NCI-H1092 treated with DMSO at 0.1 percent for 48 hours (cell line): Measurements from ENCODE around the gene CPM.
A peak's percentile ranks its signal among the peaks of the same experiment; 100 is the strongest.

Source experiments
- DNase-seq: peaks from one replicate; lab custom pipeline; 2025; lab: John Stamatoyannopoulos, UW

CPM gene

GRCh38 chr12:68956466-68956865 is 23.5 kb upstream of the CPM start:
- no peak for DNase-seq

DNA sequence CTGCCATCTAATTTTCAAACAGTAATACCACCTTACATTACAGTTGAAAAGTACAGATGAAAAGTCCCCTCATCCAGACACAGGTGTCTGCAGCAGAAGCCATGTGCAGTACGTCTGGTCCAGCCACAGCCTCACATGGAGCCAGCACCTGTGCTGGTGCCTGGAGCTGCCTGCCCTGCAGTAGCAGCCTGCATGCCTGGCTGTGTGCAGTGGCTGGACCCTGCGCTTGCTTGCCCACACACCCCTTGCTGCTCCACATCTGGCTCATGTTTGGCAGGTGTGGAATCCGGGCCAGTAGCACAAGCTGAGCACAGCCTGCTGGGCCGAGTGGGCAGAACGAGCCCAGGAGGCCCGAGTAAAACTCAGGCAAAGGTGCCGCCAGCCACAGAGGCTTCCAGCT is 21.8 kb upstream of the CPM start:
- no peak for DNase-seq

DNA sequence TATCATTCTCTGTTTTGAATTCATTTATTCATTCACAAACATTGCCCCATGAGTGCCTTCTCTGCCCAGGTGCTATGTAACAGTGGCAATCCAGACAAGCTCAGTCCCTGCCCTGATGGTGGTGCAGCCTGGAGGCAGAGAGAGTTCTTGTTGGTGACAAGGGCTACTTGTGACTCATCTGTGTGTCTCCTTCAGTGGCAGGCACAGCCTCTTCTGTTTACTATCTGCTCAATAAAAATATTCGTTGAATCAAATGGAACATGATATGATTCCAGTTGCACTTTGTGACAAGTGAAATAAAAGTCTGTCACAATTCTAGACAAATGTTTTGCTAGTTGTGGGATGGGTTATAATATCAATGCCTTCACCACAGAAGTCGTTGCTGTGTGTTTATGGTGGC is 20.6 kb upstream of the CPM start:
- DNase-seq: no peak

- DNase-seq: no peak
These were observed 18.7 kb upstream of the CPM start for GRCh38 chr12:68951652-68952051.

DNA sequence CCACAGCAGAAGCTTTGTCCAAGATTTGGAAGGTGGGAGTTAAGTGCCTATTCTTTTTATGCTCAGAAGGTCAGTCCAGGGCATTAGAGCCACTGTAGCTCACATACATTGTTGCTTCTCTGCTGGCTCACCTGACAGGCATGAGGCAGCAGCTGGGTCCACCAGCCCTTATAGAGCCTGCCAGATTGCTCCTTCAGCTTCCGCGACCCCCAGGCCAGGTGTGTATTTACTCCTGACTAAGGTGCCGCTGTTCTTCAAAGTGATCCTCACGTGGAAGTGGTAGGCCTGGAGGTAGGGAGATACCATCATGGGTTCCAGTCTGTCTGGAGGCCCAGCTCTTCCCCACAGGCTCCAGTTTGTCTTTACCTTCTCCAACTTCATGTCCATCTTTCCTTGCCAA is 17.5 kb upstream of the CPM start:
- no peak for DNase-seq

GRCh38 chr12:68945255-68945654 is 12.3 kb upstream of the CPM start:
- DNase-seq: no peak

DNA sequence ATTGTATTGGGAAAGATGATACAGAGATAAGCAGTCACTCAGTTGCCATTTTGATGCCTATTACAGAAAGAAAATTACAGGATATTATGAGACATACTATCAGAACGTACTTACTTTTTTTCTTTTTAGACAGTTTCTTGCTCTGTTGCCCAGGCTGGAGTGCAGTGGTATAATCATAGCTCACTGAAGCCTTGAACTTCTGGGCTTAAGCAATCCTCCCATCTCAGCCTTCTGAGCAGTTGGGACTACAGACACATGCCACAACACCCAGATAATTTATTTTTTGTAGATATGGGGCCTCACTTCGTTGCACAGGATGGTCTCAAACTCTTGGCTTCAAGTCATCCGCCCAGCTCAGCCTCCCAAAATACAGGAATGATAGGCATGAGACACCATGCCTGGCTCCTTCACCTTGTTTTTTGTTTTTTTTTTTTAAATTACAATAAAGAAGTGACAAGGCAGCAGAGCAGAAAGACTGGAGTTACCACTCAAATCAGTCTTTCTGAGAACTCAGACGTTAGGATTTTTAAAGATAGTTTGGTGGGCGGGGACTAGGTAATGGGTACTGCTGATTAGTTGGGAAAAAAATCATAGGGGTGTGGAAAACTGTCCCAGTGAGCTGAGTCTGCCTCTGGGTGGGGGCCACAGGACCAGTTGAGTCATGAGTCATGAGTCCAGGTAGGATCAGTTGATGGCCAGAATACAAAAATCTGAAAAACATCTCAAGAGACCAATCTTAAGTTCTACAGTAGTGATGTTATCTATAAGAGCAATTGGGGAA is 11.5 kb upstream of the CPM start:
- DNase-seq: no peak

DNA sequence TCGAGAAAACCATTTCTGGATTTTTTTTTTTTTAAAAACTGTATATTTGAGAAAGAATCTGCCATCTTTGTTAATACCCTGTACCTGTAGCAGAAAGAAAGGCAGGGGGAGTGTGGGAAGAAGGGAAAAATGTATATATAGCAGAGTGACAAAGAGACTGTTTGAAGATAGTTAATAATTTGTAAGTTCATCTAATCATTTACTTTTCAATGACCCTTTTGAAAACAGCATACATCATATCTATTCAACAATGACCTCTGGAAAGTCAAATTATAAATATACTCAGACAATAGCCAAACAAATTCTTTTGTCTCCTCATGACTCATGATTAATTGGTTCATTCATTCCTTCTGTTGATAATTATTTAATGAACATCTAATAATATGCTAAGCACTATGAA is 10.9 kb upstream of the CPM start:
- DNase-seq: no peak

DNA sequence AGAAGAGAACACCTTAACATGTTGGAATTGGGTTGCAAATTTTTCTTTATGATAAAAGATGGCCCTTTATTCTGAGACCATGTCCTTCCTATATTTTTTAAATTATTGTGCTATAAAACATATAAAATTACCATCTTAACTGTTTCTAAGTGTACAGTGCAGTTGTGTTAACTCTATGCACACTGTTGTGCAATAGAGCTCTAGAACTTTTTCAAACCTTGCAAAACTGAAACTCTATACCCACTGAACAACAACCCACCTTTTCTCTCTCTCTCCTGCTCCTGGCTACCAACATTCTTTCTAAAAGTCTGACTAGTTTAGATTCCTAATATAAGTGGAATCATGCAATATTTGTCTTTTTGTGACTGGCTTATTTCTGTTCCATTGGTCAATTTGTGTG is 7.8 kb upstream of the CPM start:
- no peak for DNase-seq

DNA sequence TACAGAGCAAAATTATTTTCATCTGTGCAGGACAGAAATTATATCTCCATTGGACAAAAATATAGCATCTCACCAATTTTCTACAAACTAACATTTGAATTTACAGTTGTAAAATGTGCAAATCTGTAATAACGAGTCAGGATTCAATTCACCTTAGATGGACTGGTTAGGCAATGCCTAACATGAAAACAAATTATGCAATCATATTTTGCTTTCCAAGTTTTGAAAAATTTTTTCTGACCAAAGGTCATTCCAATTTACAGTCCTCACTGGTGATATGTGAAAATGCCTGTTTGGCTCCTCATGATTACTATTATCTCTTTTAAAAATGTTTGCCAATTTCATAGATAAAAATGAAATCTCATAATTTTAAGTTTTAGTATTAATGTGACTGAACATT is 6.5 kb upstream of the CPM start:
- no peak for DNase-seq

GRCh38 chr12:68934392-68934791 is 1.4 kb upstream of the CPM start:
- no peak for DNase-seq

DNA sequence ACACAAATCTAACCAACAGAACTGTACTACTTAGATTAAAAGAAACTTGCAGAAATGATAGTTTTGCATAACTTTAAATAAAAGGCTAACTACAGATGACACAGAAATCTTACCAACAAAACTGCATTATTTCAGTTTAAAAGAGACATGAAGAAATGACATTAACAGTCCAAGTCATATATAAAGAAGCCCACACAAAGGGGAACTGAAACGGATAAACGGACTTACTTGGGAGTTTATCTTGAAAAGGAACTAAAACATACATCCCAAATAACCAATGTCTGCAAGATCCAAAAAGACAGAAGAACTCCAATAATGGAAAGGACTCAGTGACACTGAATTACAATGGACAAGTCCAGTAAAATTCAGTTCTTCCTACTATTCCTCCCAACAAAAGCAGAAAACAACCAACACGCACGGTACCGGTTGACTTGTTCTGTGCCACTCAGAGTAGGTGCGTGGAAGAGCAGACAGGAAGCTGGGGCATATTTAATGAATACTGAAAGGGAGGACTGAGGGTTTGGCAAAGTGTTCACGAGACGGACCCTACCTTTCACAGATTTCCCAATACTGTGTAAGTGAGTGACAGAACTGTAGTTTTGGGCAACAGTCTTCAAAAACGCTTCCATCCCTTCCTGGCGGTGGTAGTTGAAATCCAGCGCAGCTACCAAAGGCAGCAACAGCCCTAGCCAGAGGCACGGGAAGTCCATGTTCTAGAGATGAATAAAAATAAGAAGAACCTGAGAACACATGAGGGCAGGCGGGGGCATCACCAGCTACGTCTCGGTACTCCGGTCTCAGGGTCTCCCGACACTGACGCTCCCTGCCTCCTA is 627 bp downstream of the CPM start:
- DNase-seq: peak; percentile 31

GRCh38 chr12:68930178-68930577 is 2.8 kb downstream of the CPM start:
- DNase-seq: no peak

DNA sequence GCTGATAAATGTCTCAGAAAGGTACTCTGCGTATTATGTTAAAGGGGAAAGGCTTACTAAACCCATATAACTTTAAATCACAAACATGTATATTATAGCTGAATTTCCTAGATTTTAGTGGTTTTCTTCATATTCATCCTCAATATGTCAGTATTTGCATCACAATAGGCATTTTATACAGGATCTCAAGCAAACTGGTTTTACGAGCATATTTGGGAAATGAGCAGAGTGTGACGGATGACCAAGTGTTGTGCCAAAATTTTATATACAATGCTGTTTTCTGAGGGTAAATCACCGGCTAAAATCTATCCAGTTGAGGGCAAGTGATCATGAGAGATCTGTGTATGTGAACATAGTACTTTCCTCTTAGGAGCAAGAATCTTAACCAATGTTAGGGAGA is 8.4 kb downstream of the CPM start:
- DNase-seq: no peak

DNA sequence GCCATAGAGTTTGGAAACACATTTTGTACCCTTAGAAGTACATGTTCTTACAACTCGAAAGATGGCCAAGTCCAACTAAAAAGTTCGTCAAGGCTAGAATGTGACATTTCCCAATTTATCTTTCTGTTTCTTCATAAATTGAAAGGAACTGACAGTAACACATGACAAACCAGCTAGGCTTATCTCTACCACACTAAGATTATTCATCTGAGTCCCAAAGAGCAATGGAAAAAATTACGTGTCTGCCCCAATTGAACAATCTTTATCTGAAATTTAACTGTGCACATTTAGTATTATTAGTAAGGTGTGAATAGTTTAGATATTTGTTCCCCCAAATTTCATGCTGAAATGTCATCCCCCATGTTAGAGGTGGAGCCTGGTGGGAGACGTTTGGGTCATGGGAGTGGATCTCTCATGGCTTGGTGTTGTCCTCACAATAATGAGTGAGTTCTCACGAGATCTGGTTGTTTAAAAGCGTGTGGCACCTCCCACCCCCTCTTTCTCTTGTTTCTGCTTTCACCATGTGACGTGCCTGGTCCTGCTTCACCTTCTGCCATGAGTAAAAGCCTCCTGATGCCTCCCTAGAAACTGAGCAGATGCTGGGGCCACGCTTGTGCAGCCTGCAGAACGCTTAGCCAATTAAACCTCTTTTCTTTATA is 13.3 kb downstream of the CPM start:
- no peak for DNase-seq

DNA sequence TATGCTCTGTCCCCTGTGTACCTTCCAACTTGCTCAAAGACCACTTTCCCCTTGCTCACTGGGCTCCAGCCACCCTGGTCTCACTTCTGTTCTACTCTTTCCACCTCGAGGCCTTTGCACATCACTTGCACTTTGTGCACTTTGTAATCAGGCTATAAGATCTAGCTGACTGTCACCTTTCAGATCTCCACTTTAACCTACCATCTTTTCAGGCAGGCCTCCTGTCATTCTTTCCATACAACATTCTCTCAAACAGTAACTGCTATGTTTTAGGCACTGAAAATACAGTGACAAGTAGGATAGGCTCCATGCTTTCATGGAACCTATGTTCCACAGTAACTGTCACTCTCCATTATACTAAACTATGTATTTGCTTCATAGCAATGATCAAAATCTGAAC is 14.0 kb downstream of the CPM start:
- no peak for DNase-seq

GRCh38 chr12:68915055-68915454 is 17.9 kb downstream of the CPM start:
- no peak for DNase-seq

DNA sequence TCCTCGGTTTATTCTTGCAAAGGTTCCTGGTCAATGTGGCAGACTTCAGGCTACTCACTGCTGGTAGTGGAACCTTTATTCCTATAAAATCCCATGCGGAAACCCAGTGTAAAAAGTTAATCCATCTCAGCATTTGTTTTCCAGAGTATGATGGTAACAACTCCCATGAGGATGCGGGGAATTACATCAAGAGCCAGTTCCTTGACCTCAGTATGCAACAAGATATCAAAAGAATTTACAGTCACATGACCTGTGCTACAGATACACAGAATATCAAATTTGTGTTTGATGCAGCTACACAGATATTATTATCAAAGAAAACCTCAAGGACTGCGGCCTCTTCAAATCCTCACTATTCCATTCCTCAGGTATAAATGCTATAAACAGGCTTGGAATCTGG is 19.3 kb downstream of the CPM start:
- DNase-seq: no peak

DNA sequence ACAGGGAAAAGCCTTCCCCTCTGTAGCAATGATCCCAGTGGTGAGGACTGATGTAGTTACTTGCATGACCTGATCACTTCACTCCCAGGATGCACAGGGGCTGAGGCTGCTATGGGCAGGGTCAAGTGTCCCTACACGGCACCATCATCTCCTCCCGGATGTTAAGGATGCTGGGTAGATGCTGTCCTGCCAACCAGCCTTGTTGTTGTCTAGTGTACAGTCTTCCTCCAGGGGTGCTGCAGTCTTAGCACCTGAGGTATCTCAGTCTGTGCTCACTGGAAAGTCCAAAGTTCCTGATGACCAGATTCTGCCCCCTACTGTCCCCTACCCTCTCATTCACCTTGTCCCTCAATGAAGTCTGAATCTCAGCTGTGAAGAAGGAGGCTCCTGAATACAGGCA is 20.1 kb downstream of the CPM start:
- DNase-seq: no peak

- DNase-seq: no peak
These were observed 21.7 kb downstream of the CPM start for GRCh38 chr12:68911197-68911718.

DNA sequence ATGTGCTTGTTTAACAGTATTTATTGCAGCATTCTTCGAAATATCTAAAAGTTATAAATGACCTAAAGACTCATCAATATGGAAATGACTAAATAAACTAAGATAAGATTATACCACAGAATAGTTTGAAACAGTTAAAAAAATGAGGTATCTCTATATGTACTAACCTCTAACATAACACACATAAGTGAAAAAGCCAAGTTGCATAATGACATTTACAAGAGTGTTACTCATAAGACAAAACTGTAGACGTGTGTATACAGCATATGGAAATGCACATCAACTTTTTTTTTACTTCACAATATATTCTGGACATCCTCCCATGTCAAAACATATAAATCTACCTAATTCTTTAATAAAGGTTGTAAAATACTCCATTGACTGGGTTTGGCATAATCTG is 22.8 kb downstream of the CPM start:
- DNase-seq: no peak

DNA sequence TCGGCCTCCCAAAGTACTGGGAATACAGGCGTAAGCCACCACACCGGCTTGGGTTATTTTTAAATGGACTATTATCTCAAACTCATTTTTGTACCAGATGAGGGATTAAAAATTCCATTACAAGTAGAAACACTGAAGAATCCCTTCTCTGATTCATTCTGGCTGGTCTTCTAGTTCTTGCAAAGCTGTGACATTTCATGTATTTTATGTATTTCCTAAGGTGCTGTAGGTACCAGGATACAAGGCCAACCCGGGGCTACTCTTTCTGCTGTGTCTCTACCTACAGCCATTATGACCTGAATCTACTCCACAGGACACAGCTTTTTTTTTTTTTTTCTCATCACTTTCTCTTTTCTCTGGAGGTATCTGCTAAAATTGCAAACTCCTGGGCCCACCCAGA is 24.9 kb downstream of the CPM start:
- DNase-seq: no peak

DNA sequence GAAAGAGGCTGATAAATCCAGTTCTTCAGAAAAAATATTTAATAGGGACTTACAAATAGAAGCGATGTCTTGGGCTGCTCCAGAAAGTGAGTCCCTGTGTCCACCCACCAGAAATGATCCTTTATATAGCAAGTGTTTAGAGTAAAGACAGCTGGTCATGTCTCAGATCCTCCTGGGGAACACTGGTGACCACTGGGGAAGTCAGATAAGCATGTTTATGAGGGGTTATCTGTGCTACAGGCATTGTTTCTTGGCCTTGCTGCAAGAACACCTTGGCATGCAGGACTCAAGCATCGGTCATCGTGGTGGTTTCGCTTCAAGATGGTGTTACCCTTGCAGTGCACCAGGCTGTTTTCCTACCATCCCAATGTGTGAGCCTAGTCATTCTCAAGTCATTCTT is 27.2 kb downstream of the CPM start:
- no peak for DNase-seq
